DMS114 treated with DMSO at 0.1 percent for 48 hours (cell line): ENCODE data around the gene KRT2.

Experiments used
- DNase-seq: peaks from one replicate; lab custom pipeline; 2025; ENCODE audit not compliant: unreplicated experiment; lab: John Stamatoyannopoulos, UW

The KRT2 gene

DNA sequence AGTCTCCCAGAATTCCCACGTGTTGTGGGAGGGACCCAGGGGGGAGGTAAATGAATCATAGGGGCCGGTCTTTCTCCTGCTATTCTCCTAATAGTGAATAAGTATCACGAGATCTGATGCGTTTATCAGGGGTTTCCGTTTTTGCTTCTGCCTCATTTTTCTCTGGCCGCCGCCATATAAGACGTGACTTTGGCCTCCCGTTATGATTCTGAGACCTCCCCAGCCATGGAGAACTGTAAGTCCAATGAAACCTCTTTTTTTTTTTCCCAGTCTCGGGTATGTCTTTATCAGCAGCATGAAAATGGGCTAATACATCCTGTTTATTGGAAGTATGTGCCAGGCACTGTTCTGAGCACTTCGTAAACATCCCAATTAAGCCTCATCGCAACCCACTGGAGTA is 51.5 kb downstream of the KRT2 start:
- no peak for DNase-seq

DNA sequence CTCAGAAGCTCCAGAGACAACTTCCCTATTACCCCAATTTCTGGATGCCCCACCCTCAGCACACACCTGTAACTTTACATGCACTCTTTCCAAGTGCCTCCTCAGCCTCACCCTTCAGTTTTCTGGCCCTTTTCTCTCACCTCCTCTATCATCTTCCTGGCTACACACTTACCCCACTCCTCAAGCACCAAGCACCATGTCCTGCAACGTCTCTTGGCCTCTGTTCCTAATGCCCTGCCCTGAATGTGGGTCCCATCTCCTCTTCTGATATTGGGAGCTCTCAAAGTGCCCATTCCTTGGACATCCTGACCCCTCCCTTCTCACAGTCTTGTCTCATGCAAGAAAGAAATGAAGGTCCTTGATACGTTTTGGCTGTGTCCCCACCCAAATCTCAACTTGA is 51.9 kb downstream of the KRT2 start:
- DNase-seq: no peak

DNA sequence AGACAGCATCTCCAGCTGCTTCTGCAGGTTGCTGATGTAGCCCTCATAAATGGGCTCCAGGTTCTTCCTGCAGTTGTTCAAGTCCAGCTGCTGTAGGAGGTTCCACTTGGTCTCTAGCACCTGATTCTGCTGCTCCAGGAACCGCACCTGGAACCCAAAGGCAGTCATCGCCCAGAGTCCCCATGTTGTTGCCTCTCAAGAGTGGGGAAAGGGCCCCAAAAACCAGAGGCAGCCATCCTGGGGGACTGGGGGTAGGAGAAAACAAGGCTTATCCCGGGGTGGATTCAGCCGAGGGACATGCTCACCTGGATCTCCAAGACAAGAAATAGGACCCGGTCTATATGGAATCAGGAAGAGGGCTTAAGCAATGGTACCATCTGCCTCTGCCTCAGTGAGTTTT is 53.0 kb downstream of the KRT2 start:
- DNase-seq: no peak
